HuH-7 (cell line): ENCODE results near the gene SLC12A8.
A peak's percentile ranks its signal among the peaks of the same experiment; 100 is the strongest.

Source experiments
- DNase-seq: peaks from one replicate; pipeline ENCODE4 v3.0.0; 2011; ENCODE audit warnings: low spot score

The SLC12A8 gene

DNA sequence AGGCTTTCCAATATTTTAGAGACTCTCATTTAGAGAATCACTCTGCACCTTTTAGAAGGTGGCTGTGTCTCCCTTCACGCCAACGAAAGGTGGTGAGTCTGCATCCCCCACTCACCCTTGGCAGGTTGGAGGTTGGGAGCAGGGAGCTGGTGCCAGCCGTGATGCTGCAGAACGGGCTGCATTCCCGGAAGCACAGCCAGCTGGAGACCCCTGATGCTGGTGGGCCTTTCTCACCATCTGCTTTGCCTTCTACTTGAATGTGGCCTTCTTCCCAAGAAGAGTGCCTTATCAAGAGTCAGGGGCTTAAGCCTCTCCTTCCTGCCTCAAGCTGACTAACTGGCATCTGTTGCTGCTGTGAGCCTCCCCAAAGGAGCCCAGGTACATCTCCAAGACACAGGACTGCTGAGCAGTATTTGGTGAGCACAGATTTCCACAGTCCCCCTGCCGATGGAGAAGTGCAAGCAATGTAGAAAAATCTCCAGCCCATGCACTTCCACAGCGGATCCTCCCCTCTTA lies 139.1 kb downstream of the SLC12A8 start:
- DNase-seq: no peak

- no peak for DNase-seq
These were observed 139.7 kb downstream of the SLC12A8 start for GRCh38 chr3:125072749-125073389.

DNA sequence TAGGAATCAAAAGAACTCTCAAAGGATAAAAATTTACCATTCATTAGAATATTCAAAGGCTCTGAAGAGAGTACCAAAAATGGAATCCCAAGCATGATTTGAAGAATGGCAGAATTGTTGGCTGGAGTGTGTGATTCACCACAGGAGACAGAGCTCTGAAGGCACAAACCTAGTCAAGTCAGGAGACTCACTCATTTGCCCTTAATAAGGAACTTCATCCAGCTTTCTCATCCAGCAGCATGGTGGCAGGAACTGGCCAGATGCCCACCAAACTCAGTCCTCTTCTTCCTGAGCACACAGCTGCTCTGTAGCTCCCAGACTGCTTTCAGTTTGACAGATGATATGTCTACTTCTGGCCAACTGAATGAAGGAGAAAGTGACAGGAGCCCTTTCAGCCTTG lies 140.2 kb downstream of the SLC12A8 start:
- DNase-seq: no peak

DNA sequence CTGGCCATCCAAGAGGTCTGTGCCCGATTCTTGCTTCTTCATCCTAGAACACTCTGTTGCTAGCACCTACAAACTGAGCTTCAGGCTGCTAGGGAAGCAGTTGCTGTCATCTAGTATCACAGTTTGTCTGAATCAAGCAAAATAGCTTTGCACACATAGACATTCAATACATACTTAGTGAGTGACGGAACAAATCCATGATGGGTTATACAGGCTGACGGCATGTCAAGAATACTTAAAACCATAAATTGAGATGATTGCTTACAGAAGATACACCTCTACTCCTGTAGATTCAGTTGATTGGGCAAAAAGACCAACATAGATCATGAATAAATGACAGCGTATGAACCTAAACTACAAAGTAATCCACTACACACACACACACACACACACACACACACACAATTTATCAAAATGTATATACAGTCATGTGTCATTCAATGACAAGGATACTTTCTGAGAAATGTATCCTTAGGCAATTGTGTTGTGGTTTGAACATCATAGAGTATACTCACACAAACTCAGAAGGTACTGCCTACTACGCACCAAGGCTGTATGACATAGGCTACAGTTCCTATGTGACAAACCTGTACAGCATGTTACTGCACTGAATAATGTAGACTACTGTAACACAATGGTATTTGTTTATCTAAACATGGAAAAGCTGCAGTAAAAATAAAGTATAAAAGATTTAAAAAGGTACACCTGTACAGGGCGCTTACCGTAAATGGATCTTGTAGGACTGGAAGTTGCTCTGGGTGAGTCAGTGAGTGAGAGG lies 142.4 kb downstream of the SLC12A8 start:
- no peak for DNase-seq

DNA sequence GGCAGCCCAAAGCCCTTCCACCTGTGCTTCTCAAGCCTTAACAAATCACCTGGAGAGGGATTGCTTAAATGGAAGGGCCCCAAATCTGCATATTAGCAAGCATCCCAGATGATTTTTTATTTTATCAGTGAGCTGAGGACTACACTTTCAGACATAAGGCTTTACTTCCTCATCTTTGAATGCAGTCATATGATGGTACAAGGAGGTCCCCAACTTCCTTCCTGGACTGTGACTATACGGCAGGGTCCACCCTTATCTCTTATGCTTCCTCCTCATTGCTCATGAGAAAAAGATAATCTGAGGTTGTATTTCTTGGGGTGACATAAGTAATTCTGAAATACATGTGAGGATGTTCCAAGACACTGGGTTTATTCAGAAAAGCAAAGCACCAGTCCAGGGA lies 143.1 kb downstream of the SLC12A8 start:
- DNase-seq: no peak

DNA sequence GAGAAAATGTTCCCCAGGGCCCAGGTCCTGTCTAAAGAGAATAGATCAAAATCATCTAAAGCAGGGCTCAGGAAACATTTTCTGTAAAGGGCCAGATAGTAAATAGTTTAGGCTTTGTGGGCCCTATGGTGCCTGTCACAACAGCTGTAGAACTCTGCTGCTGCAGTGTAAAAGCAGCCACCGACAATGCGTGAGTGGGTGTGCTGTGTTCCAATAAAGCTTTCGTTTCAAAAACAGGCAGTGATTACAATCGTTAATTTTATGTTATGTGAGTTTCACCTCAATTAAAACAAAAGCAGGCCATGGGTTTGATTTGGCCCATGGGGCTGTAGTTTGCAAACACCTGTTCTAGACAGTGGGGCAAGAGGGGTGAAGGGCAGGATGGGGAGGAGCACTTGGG lies 144.3 kb downstream of the SLC12A8 start:
- no peak for DNase-seq

GRCh38 chr3:125067225-125067624 lies 145.3 kb downstream of the SLC12A8 start:
- no peak for DNase-seq

- DNase-seq: peak; percentile 77
These were observed 149.5 kb downstream of the SLC12A8 start for GRCh38 chr3:125062904-125063618.

DNA sequence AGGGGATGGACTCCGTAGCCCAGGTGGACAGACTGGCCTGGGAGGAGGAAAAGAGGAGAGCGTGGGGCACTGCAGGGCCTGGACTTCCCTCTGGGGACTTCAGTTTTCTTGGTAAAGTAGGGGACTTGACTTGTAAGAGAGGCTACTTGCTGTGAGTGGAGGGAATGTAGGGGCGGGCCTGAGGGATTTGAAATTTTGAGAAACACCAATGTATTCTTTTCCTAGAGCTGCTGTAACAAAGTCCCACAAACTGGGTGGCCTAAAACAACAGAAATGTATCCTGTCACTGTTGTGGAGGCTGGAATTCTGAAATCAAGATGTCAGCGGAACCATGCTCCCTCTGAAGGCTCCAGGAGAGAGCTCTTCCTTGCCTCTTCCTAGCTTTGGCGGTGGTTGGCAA lies 150.9 kb downstream of the SLC12A8 start:
- no peak for DNase-seq

- no peak for DNase-seq
These were observed 151.4 kb downstream of the SLC12A8 start for GRCh38 chr3:125061170-125061569.

DNA sequence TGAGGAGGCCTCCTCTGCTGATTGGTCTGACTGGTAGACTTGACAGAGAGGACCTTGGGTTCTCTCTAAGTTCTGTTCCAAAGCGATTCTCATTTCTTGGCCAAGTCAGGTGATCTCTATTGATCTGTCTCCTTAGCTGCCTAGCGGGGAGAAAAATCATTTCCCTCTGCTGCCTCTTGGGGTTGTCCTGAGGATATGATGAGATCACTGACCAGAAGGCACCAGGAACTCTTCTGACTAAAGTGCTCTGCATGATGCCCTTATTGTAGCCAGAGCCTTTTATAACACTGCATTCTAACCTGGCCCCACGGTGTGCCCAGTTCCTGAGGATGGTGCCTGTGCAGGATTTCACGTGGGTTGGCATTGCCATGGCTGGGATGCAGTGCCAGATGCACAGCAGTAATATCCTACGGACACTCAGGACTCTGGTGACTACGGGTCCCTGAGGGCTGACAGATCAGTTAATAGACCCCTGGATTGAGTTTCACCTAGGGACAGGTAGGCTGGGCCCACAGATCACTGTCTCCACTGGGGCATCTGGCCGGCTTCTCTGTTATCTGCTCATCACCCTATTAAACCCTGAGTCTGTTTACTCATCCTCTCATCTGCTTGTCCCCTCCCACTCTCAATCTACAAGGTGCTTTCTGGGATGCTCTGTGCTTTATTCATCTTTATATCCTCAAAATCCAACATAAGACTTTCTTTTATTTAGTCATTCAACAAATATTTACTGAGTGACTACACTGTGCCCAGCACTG lies 152.9 kb downstream of the SLC12A8 start:
- DNase-seq: peak; percentile 62

GRCh38 chr3:125058959-125059358 lies 153.6 kb downstream of the SLC12A8 start:
- no peak for DNase-seq

- DNase-seq: no peak
These were observed 154.0 kb downstream of the SLC12A8 start for GRCh38 chr3:125058529-125058928.

DNA sequence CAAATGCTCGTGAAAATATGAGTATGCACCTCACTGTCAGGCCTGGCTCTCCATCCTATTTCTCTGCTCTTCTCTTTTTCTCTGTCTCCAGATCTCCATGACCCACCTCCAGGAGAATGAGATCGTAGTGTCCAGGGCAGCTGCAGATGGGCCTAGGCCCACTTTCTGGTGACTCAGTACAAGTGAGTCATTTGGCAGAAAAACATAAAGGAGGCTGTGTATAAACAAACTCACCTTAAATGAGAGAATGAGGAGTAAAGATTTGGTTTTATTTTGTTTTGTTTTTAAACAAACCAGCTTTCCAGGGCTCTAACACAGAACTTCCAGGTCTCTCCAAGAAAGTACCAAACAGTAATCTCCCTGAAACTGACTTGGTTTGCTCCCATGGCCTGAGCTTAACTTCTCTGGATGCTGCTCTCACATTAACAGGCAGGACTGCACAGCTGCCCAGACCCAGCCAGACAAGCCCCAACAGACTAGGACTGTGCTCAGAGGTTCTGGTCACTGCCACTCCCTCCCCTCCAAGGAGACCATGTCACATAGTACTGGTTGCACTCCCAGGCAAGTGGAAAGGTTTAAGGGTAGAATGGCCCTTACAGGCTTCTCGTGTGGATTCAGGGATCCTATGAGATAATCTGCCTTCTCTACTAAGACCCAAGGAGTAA lies 155.2 kb downstream of the SLC12A8 start:
- no peak for DNase-seq

DNA sequence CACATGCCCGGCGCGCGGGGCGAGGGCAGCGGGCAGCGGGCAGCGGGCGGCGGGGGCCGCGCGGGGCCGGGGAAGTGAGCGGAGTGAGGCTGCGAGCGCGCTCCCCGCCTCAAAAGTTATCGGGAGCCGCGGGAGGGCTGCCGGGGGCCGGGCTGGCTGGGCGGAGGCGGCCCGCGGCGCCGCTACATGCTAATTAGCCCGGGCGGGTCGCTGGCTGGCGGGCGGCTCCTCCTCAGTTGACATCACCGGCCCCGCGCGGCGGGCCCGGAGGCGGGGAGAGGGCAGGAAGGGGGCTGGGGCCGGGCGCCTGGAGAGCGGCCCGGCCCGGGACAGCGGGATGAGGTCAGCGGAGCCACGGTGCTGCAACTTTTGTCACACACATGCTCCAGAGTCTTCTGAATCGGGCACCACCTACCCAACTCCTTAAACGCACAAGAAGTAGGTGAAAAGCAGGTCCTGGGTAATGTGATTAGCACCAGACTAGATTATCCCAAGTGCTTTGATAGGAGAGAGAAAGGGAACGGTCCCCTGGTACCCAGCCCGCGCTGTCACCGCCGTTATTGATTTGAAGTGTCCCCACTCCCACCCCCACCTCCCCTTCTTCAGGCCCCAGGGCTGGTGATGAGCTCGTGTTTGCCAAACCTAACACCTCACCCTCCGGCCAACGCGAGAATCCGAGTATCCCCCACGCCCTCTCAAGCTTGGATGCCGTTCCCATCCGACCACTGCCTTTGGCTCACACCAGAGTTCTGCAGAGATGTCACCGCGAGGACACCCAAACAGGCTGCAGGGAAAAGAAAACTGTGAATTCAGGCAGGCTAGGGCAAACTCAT lies 156.4 kb downstream of the SLC12A8 start, which contains the start of gene HEG1:
TSS of gene HEG1 (minus strand) at position 85 of the 833 bp plus-strand sequence. CDS start 107 bp downstream, outside the sequence.
- DNase-seq: peak; percentile 92

GRCh38 chr3:125055331-125055912 lies 157.1 kb downstream of the SLC12A8 start:
- no peak for DNase-seq

- peak; percentile 90 for DNase-seq
These were observed 157.9 kb downstream of the SLC12A8 start for GRCh38 chr3:125054449-125055329.

DNA sequence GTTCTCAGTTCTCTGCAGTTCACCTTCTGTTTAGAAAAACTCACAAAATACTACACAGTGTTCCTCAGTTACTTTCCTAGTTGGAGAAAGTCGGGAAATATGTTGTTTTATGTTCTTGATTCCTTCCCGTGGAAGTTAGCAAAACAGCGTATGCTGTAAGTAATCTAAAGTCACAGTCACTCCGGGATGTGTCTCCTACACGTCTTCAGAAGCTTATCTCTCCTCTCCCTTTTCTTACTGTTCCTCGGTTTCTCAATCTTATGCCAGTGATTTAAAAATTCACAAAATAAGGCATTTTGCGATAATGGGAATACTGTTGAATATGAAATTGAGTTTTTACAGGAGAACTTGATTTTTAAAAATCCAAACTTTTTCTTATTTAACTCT lies 158.5 kb downstream of the SLC12A8 start:
- DNase-seq: no peak

DNA sequence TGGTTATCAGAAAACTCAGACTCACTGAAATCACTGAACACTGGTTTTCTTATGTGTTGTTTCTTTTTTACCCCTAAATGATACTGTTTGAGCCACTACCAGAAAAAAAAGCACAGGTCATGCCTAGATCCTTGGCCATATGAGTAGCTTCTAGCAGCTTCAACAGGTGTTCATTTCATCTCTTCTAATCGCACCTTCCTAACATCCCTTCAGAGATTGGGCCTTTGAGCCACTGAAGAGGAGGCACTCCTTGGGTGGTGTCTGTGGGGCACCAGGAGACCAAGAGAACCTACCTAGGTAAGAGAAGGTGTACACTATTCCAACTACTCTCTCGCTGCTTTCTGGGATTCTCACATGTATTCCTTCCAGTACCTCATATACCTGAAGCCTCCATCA lies 159.2 kb downstream of the SLC12A8 start:
- no peak for DNase-seq
